ENCODE results near the gene RALGAPA2. TPM values are rescaled to one million over a fixed set of nuclear protein-coding genes. Genes with fewer than 3 reads are reported as not detected.
A peak's percentile ranks its signal among the peaks of the same experiment; 100 is the strongest.

Gene RALGAPA2
- total and polyA plus RNA-seq, 2 of the 13 experiments (the other 11 are each of a cell fraction or from before 2014, with no cell fraction given), result 13.8 to 17.7 TPM

- in situ Hi-C loops (cut with HindIII; ENCODE audit: extremely low pct_ligation_motif_present, low pct_unique_long_range_greater_than_20kb) (no loop called here), intact Hi-C loops (cut with micrococcal nuclease; ENCODE audit: unreplicated experiment) (no loop called here)
- 87% methylated on average over 1 of the region's 1 CpG for WGBS (ENCODE audit: low lambda C conversion rate)
- DNase-seq (ENCODE audit: low spot score), result no peak
- no peak overlapping the region for H3K4me2 ChIP-seq (ENCODE audit: low read depth, low read length)
- no peaks in the 10 kb centered on the region for H3K9me3 ChIP-seq (ENCODE audit: low read length)
- H3K4me1 ChIP-seq (ENCODE audit: insufficient read depth, low read length), result peaks cover 22% of the 10 kb centered on the region
- H3K4me3 ChIP-seq (replicated peaks in 1 of 3; ENCODE audit: insufficient read depth in 1 of 3, low read depth in 2 of 3, low read length in 3 of 3), result no peak overlapping the region
- TF ChIP-seq ATF4 (CRISPR knock-in tag; IDR thresholded peaks at IDR 0.05), result no peak
- no peak for TF ChIP-seq CCAR2 (optimal IDR thresholded peaks at IDR 0.05; ENCODE audit: low read depth, low read length)
- peaks cover 33% of the 10 kb centered on the region for H3K79me2 ChIP-seq (ENCODE audit: insufficient read depth, low read length)
- no TSS peak for BruUV-seq (replicated peaks)
- H3K36me3 ChIP-seq (replicated peaks in 1 of 2; ENCODE audit: control insufficient read depth in 1 of 2, insufficient read depth in 2 of 2, low read length in 2 of 2), result no peaks in the 10 kb centered on the region; a peak in 1 of 5 replicates
- H3K9ac ChIP-seq (ENCODE audit: insufficient read depth, low read depth, low read length), result no peak overlapping the region
- H3K27me3 ChIP-seq (ENCODE audit: control insufficient read depth in 1 of 2, insufficient read depth in 2 of 2, low read length in 2 of 2), result no peaks in the 10 kb centered on the region
- no peak overlapping the region for H2AFZ ChIP-seq (ENCODE audit: low read length)
- ChIA-PET POLR2A (no interaction called here), CTCF (ENCODE audit: low intra/inter-chr PET ratio, low total read pairs) (no interaction called here)
- ATAC-seq, result no peak
- H4K20me1 ChIP-seq (ENCODE audit: insufficient read depth, low read length), result peaks cover 6% of the 10 kb centered on the region; the same call in 1 of the 2 replicates
- FAIRE-seq, result no peak
- H3K27ac ChIP-seq (ENCODE audit: extremely low read length, insufficient read depth, low read length), result no peak overlapping the region
These were observed 19.9 kb downstream of the RALGAPA2 start for GRCh38 chr20:20692587-20692986.

- 97% methylated on average over 4 of the region's 4 CpGs for WGBS (ENCODE audit: low lambda C conversion rate)
- H3K4me1 ChIP-seq (ENCODE audit: insufficient read depth, low read length), result peaks cover 18% of the 10 kb centered on the region
- no peak overlapping the region for H3K9ac ChIP-seq (ENCODE audit: insufficient read depth, low read depth, low read length)
- no peak overlapping the region for H2AFZ ChIP-seq (ENCODE audit: low read length)
- no peaks in the 10 kb centered on the region; a peak in 1 of 5 replicates for H3K36me3 ChIP-seq (replicated peaks in 1 of 2; ENCODE audit: control insufficient read depth in 1 of 2, insufficient read depth in 2 of 2, low read length in 2 of 2)
- no peak overlapping the region for H3K4me2 ChIP-seq (ENCODE audit: low read depth, low read length)
- H4K20me1 ChIP-seq (ENCODE audit: insufficient read depth, low read length), result peaks cover 6% of the 10 kb centered on the region; the same call in 1 of the 2 replicates
- ChIA-PET CTCF (ENCODE audit: low intra/inter-chr PET ratio, low total read pairs) (no interaction called here), POLR2A (no interaction called here)
- in situ Hi-C loops (cut with HindIII; ENCODE audit: extremely low pct_ligation_motif_present, low pct_unique_long_range_greater_than_20kb) (no loop called here), intact Hi-C loops (cut with micrococcal nuclease; ENCODE audit: unreplicated experiment) (no loop called here)
- no TSS peak for BruUV-seq (replicated peaks)
- TF ChIP-seq CREB1 (IDR thresholded peaks at IDR 0.05) (no peak), CREB1 (CRISPR knock-in tag; IDR thresholded peaks at IDR 0.05) (no peak), RFX5 (IDR thresholded peaks at IDR 0.05; ENCODE audit: low read depth, low read length) (peak; percentile 53; the same call in 1 of the 2 replicates)
- ATAC-seq, result no peak
- peaks cover 30% of the 10 kb centered on the region for H3K79me2 ChIP-seq (ENCODE audit: insufficient read depth, low read length)
- H3K9me3 ChIP-seq (ENCODE audit: low read length), result no peaks in the 10 kb centered on the region
- H3K27ac ChIP-seq (ENCODE audit: extremely low read length, insufficient read depth, low read length), result no peak overlapping the region
- no peaks in the 10 kb centered on the region for H3K27me3 ChIP-seq (ENCODE audit: control insufficient read depth in 1 of 2, insufficient read depth in 2 of 2, low read length in 2 of 2)
- DNase-seq (ENCODE audit: low spot score), result no peak
- no peak overlapping the region for H3K4me3 ChIP-seq (replicated peaks in 1 of 3; ENCODE audit: insufficient read depth in 1 of 3, low read depth in 2 of 3, low read length in 3 of 3)
- FAIRE-seq, result no peak
These were observed 20.8 kb downstream of the RALGAPA2 start for GRCh38 chr20:20691477-20692235.

Data from HepG2 (cell line).